Vagina (tissue), 2 donors: ENCODE results near the gene SNX33.
"Not testable (repeated sequence)": the region's sequence is repeated elsewhere in the genome, so short reads cannot be mapped to it uniquely, and the experiment has no call there.

ENCODE experiments used
- CTCF ChIP-seq, 3 experiments: fragments of 450-650 bp in 2 of 3; fragments of 200-600 bp in 1 of 3; sonication (generic) in 1 of 3; IDR thresholded peaks; one replicate each; pipeline ENCODE4 v1.5.1; 2017 to 2019; ENCODE audit warnings: antibody characterized with exemption in 3 of 3, mild to moderate bottlenecking in 2 of 3, moderate library complexity in 2 of 3
- POLR2A ChIP-seq, 2 donors: fragments of 450-650 bp; IDR thresholded peaks; one replicate each; pipeline ENCODE4 v1.6.1; 2017; ENCODE audit warnings: antibody characterized with exemption in 2 of 2, mild to moderate bottlenecking in 2 of 2, moderate library complexity in 2 of 2
- POLR2AphosphoS5 ChIP-seq, 2 donors: sonication (generic); formaldehyde crosslinking; IDR thresholded peaks; one replicate each; pipeline ENCODE4 v1.9.0; 2017; ENCODE audit warnings: antibody characterized with exemption in 2 of 2, mild to moderate bottlenecking in 2 of 2, low read depth in 1 of 2; ENCODE audit not compliant: insufficient read depth in 1 of 2

DNA sequence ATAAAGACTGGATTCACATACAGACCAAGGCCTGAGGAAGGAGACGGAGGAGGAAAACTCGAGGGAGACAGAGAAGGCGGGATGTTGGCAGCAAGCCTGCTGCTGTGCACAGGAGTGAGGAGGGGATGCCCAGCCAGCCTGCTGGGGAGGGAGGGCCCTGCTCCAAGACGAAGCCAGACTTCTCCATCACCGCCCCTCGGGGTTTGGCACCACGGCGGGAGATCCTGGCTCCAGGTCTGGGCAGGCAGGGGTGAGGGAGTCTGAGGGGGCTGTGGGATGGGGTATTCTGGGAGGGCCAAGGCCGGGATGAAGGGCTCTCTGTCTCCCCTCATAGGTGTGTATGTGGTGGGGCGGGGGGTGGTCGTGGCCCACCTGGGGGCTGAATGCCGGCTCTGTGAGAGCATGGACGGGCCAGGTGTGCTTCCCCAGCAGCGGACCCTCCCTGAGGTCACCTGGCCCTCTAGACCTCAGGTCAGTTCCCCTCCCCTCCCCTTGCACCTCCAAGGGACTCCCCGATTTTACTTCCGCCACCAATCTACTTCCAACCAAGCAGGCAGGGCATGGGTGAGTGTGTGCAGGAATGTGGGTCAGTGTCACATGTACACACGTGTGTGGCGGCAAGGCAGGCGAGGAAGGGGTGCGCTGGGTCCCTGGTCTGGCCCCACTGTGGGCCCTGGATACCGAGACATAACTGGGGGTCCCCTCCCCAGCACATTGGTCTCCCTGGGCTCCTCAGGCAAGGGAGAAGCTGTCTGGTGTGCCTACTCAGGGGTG lies 50.4 kb downstream of the SNX33 start:
- TF ChIP-seq CTCF (IDR thresholded peaks at IDR 0.05); POLR2AphosphoS5 (IDR thresholded peaks at IDR 0.05; ENCODE audit: insufficient read depth in 1 of 2, low read depth in 1 of 2); POLR2A (IDR thresholded peaks at IDR 0.05): not testable (repeated sequence)
